ENCODE results near the gene BCAM.

BCAM gene

DNA sequence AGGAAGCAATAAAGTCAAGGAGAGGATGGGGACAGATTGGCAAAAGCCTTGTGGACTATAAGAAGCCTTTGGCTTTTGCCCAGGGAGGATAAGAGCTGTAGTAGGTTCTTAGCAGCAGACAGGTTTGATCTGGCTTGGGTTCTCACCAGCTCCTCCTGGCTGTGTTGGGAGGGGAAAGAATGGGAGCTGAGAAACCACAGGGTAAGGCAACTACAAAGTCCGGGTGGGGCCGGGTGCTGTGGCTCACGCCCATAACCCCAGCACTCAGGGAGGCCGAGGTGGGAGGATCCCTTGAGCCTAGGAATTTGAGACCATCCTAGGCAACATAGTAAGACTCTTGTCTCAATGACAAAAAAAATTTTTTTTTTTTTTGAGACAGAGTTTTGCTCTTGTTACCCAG lies 57.8 kb downstream of the BCAM start:
- Histone ChIP-seq H3K4me2 (ENCODE audit: low read length) (no peak overlapping the region), H3K4me3 (ENCODE audit: low read length) (no peak overlapping the region), H3K36me3 (ENCODE audit: control insufficient read depth, low read length) (no peaks in the 10 kb centered on the region), H3K79me2 (ENCODE audit: control insufficient read depth, low read length) (no peaks in the 10 kb centered on the region), H3K27ac (ENCODE audit: low read depth, low read length) (no peak overlapping the region), H3K9me2 (replicated peaks; ENCODE audit: control insufficient read depth, low read length) (no peaks in the 10 kb centered on the region), H3K4me1 (ENCODE audit: control insufficient read depth, low read length) (no peaks in the 10 kb centered on the region), H3K9me3 (ENCODE audit: control insufficient read depth, insufficient read depth, low read length) (no peaks in the 10 kb centered on the region), H3K27me3 (ENCODE audit: control insufficient read depth, low read length) (no peaks in the 10 kb centered on the region), H3F3A (ENCODE audit: control insufficient read depth, insufficient read depth) (no peaks in the 10 kb centered on the region), H4K20me1 (ENCODE audit: control insufficient read depth, insufficient read depth, low read depth, low read length) (no peaks in the 10 kb centered on the region)
- no peak for TF ChIP-seq EZH2phosphoT487 (IDR thresholded peaks at IDR 0.05; ENCODE audit: borderline replicate concordance, low read length)
- TF ChIP-seq, protein P1, sequence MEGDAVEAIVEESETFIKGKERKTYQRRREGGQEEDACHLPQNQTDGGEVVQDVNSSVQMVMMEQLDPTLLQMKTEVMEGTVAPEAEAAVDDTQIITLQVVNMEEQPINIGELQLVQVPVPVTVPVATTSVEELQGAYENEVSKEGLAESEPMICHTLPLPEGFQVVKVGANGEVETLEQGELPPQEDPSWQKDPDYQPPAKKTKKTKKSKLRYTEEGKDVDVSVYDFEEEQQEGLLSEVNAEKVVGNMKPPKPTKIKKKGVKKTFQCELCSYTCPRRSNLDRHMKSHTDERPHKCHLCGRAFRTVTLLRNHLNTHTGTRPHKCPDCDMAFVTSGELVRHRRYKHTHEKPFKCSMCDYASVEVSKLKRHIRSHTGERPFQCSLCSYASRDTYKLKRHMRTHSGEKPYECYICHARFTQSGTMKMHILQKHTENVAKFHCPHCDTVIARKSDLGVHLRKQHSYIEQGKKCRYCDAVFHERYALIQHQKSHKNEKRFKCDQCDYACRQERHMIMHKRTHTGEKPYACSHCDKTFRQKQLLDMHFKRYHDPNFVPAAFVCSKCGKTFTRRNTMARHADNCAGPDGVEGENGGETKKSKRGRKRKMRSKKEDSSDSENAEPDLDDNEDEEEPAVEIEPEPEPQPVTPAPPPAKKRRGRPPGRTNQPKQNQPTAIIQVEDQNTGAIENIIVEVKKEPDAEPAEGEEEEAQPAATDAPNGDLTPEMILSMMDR (IDR thresholded peaks at IDR 0.05; ENCODE audit: low read depth, low read length, poor library complexity, severe bottlenecking): no peak

DNA sequence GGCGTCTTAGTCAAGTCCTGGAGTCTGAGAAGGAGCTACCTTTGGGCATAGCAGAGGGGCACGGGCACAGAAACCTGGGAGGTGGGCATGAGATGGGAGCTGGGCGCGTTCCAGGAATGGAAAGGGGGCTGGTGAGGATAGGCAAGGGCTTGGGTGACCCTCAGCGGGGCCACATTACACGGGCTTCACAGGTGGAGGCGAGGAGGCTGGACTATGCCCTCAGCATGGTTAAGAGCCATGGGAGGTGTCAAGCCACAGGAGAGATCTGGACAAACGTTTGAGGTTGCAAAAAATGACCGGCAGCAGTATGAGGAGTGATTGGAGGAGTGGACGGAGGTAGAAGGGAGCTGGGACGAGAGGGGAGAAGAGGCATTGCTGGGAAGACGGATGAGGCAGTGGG lies 58.7 kb downstream of the BCAM start:
- H3K36me3 ChIP-seq (ENCODE audit: control insufficient read depth, low read length): no peaks in the 10 kb centered on the region
- H3F3A ChIP-seq (ENCODE audit: control insufficient read depth, insufficient read depth): no peaks in the 10 kb centered on the region
- H3K9me2 ChIP-seq (replicated peaks; ENCODE audit: control insufficient read depth, low read length): no peaks in the 10 kb centered on the region
- no peaks in the 10 kb centered on the region for H3K4me1 ChIP-seq (ENCODE audit: control insufficient read depth, low read length)
- no peak overlapping the region for H3K4me2 ChIP-seq (ENCODE audit: low read length)
- H3K9me3 ChIP-seq (ENCODE audit: control insufficient read depth, insufficient read depth, low read length): no peaks in the 10 kb centered on the region
- no peaks in the 10 kb centered on the region for H3K79me2 ChIP-seq (ENCODE audit: control insufficient read depth, low read length)
- H3K27me3 ChIP-seq (ENCODE audit: control insufficient read depth, low read length): no peaks in the 10 kb centered on the region
- TF ChIP-seq EZH2phosphoT487 (IDR thresholded peaks at IDR 0.05; ENCODE audit: borderline replicate concordance, low read length): no peak
- TF ChIP-seq, protein P1 (IDR thresholded peaks at IDR 0.05; ENCODE audit: low read depth, low read length, poor library complexity, severe bottlenecking): no peak
- no peak overlapping the region for H3K4me3 ChIP-seq (ENCODE audit: low read length)
- H4K20me1 ChIP-seq (ENCODE audit: control insufficient read depth, insufficient read depth, low read depth, low read length): no peaks in the 10 kb centered on the region
- no peak overlapping the region for H3K27ac ChIP-seq (ENCODE audit: low read depth, low read length)

DNA sequence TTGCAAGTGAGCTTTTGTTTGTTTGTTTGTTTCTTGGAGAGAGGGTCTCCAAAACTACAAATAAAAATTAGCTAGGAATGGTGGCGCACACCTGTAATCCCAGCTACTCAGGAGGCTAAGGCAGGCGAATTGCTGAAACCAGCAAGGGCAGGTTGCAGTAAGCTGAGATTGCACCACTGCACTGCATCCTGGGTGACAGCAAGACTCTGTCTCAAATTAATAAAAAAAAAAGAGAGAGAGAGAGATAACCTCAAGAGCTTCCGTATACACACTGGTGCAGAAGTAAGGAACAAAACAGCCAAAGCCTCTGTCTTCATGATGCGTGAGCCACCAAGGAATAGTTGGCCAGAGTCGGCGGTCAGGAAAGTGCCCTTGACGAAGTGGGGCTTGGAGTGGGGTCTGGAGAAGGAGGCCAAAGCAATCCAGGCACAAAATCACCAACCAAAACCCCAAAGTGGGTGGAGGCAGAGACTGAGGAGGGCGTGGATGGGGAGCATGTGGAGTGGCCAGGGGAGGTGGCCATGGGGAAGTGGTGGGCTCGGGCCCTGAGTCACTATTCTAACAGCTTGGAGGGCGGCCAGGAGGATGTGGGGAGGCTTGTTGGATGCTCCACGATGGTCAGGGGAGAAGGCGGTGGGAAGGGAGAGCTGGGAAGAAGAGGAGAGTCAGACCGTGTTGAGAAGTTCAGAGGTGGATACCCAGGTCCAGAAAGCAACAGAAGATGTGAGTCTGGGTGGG lies 61.0 kb downstream of the BCAM start:
- Histone ChIP-seq H4K20me1 (ENCODE audit: control insufficient read depth, insufficient read depth, low read depth, low read length) (no peaks in the 10 kb centered on the region), H3K4me2 (ENCODE audit: low read length) (no peak overlapping the region), H3K4me3 (ENCODE audit: low read length) (no peak overlapping the region), H3K27ac (ENCODE audit: low read depth, low read length) (no peak overlapping the region), H3K4me1 (ENCODE audit: control insufficient read depth, low read length) (no peaks in the 10 kb centered on the region), H3K36me3 (ENCODE audit: control insufficient read depth, low read length) (no peaks in the 10 kb centered on the region), H3K9me3 (ENCODE audit: control insufficient read depth, insufficient read depth, low read length) (no peaks in the 10 kb centered on the region), H3K79me2 (ENCODE audit: control insufficient read depth, low read length) (no peaks in the 10 kb centered on the region), H3K27me3 (ENCODE audit: control insufficient read depth, low read length) (no peaks in the 10 kb centered on the region), H3K9me2 (replicated peaks; ENCODE audit: control insufficient read depth, low read length) (no peaks in the 10 kb centered on the region), H3F3A (ENCODE audit: control insufficient read depth, insufficient read depth) (no peaks in the 10 kb centered on the region)
- TF ChIP-seq EZH2phosphoT487 (IDR thresholded peaks at IDR 0.05; ENCODE audit: borderline replicate concordance, low read length): no peak
- TF ChIP-seq, protein P1 (IDR thresholded peaks at IDR 0.05; ENCODE audit: low read depth, low read length, poor library complexity, severe bottlenecking): no peak
